GM23338 (cell line): ENCODE results near the gene RUNX1. TPM values are rescaled to one million over a fixed set of nuclear protein-coding genes. Genes with fewer than 3 reads are reported as not detected.

Experiments used
- ATAC-seq: fragments of 200-7000 bp; cut with Tn5 transposase; 3 replicates; pipeline ENCODE4 v1.9.1; 2020
- DNase-seq: peaks from one replicate; pipeline ENCODE4 v3.0.0-alpha.2; 2015; ENCODE audit warnings: low spot score
- H2AFZ ChIP-seq: fragments of 200-600 bp; sonication (generic); 2 replicates; pipeline ENCODE4 v1.8.0; 2016; ENCODE audit warnings: antibody characterized with exemption, mild to moderate bottlenecking, moderate library complexity
- H3F3A ChIP-seq: fragments of 200-600 bp; sonication (generic); replicated peaks from 2 replicates; pipeline ENCODE4 v1.8.0; 2017; ENCODE audit warnings: antibody characterized with exemption, mixed run types, low read depth
- H3K27ac ChIP-seq: fragments of 200-600 bp; sonication (generic); 2 replicates; pipeline ENCODE4 v1.6.1; 2016; ENCODE audit warnings: low read depth
- H3K27me3 ChIP-seq: fragments of 200-600 bp; sonication (generic); 2 replicates; pipeline ENCODE4 v1.8.0; 2016; ENCODE audit warnings: mild to moderate bottlenecking, mixed run types, moderate library complexity; ENCODE audit not compliant: insufficient read depth
- H3K36me3 ChIP-seq: fragments of 200-600 bp; sonication (generic); 2 replicates; pipeline ENCODE4 v1.8.0; 2016; ENCODE audit warnings: mild to moderate bottlenecking; ENCODE audit not compliant: insufficient read depth
- H3K4me1 ChIP-seq: fragments of 200-600 bp; sonication (generic); 2 replicates; pipeline ENCODE4 v1.8.0; 2016; ENCODE audit warnings: mild to moderate bottlenecking, moderate library complexity; ENCODE audit not compliant: insufficient read depth
- H3K4me2 ChIP-seq: fragments of 200-600 bp; sonication (generic); 2 replicates; pipeline ENCODE4 v1.7.1; 2017; ENCODE audit warnings: mixed run types
- H3K4me3 ChIP-seq: fragments of 200-600 bp; sonication (generic); 2 replicates; pipeline ENCODE4 v1.6.1; 2016; ENCODE audit warnings: mixed run types
- H3K79me2 ChIP-seq: fragments of 200-600 bp; sonication (generic); replicated peaks from 2 replicates; pipeline ENCODE4 v1.8.0; 2017; ENCODE audit warnings: mild to moderate bottlenecking; ENCODE audit not compliant: insufficient read depth
- H3K9me2 ChIP-seq: fragments of 200-600 bp; sonication (generic); 2 replicates; pipeline ENCODE4 v1.8.0; 2017; ENCODE audit not compliant: insufficient read depth
- H4K20me1 ChIP-seq: fragments of 200-600 bp; sonication (generic); replicated peaks from 2 replicates; pipeline ENCODE4 v1.8.0; 2017; ENCODE audit warnings: mild to moderate bottlenecking; ENCODE audit not compliant: insufficient read depth
- H3K27ac Mint-ChIP-seq: 2 replicates; pipeline ENCODE4 v1.8.0; 2020; ENCODE audit warnings: inconsistent platforms, mild to moderate bottlenecking, moderate library complexity, mixed read lengths
- H3K27me3 Mint-ChIP-seq: 3 replicates; pipeline ENCODE4 v1.8.0; 2022; ENCODE audit warnings: low read depth, mild to moderate bottlenecking, moderate library complexity, mixed read lengths, inconsistent platforms; ENCODE audit not compliant: insufficient read depth, poor library complexity
- H3K36me3 Mint-ChIP-seq: 3 replicates; pipeline ENCODE4 v1.8.0; 2021; ENCODE audit warnings: low read depth, mild to moderate bottlenecking, inconsistent platforms, moderate library complexity, mixed read lengths
- H3K4me1 Mint-ChIP-seq: 3 replicates; pipeline ENCODE4 v1.8.0; 2020; ENCODE audit warnings: mild to moderate bottlenecking, inconsistent platforms, mixed read lengths
- H3K4me3 Mint-ChIP-seq: 3 replicates; pipeline ENCODE4 v1.8.0; 2021; ENCODE audit warnings: moderate library complexity, mild to moderate bottlenecking, inconsistent platforms, mixed read lengths
- H3K9me3 Mint-ChIP-seq: 3 replicates; pipeline ENCODE4 v1.8.0; 2020; ENCODE audit warnings: moderate library complexity, mild to moderate bottlenecking, inconsistent platforms, mixed read lengths
- CREB1 ChIP-seq: fragments of 250-450 bp; sonication (Bioruptor Pico); IDR thresholded peaks from 2 replicates; pipeline ENCODE4 v1.5.0; 2020; ENCODE audit warnings: low read depth, mild to moderate bottlenecking, moderate library complexity
- CTCF ChIP-seq, 2 experiments: fragments of 200-600 bp in 1 of 2; sonication (generic) in 1 of 2; conservative IDR thresholded peaks; 2 replicates each; pipeline versions ENCODE4 v1.5.1 to v1.6.1; 2016 to 2017; ENCODE audit warnings: antibody characterized with exemption in 2 of 2, low read depth in 2 of 2, mild to moderate bottlenecking in 2 of 2, moderate library complexity in 1 of 2
- ETS1 ChIP-seq: IDR thresholded peaks from 2 replicates; pipeline ENCODE4 v1.6.1; 2016; ENCODE audit warnings: antibody characterized with exemption
- EZH2 ChIP-seq: fragments of 200-600 bp; sonication (generic); IDR thresholded peaks from one replicate; pipeline ENCODE4 v1.8.0; 2017; ENCODE audit warnings: antibody characterized with exemption, mild to moderate bottlenecking, low read depth; ENCODE audit not compliant: unreplicated experiment
- EZH2phosphoT487 ChIP-seq: fragments of 200-600 bp; sonication (generic); IDR thresholded peaks from one replicate; pipeline ENCODE4 v1.8.1; 2018; ENCODE audit warnings: antibody characterized with exemption; ENCODE audit not compliant: unreplicated experiment
- JUNB ChIP-seq: IDR thresholded peaks from one replicate; pipeline ENCODE4 v1.6.1; 2016; ENCODE audit warnings: antibody characterized with exemption; ENCODE audit not compliant: unreplicated experiment
- NANOG ChIP-seq: IDR thresholded peaks from 2 replicates; pipeline ENCODE4 v1.6.1; 2016; ENCODE audit warnings: antibody characterized with exemption, borderline replicate concordance
- POLR2AphosphoS5 ChIP-seq: IDR thresholded peaks from 2 replicates; pipeline ENCODE4 v1.6.1; 2016; ENCODE audit warnings: antibody characterized with exemption, low read depth
- REST ChIP-seq: IDR thresholded peaks from one replicate; pipeline ENCODE4 v1.6.1; 2018; ENCODE audit warnings: antibody characterized with exemption; ENCODE audit not compliant: unreplicated experiment
- STAT1 ChIP-seq: IDR thresholded peaks from one replicate; pipeline ENCODE4 v1.6.1; 2016; ENCODE audit warnings: antibody characterized with exemption; ENCODE audit not compliant: unreplicated experiment
- ZNF114 ChIP-seq: fragments of 250-450 bp; sonication (Bioruptor Pico); IDR thresholded peaks from 2 replicates; pipeline ENCODE4 v1.5.0; 2020; ENCODE audit warnings: mild to moderate bottlenecking, moderate library complexity
- ZNF331 ChIP-seq: fragments of 250-450 bp; sonication (Bioruptor Pico); IDR thresholded peaks from 2 replicates; pipeline ENCODE4 v1.5.0; 2020; ENCODE audit warnings: low read depth, mild to moderate bottlenecking, moderate library complexity
- ZNF462 ChIP-seq: fragments of 250-450 bp; sonication (Bioruptor Pico); IDR thresholded peaks from 2 replicates; pipeline ENCODE4 v1.5.0; 2020; ENCODE audit warnings: mild to moderate bottlenecking, moderate library complexity
- polyA plus RNA-seq: library from polyadenylated mRNA; unstranded; fragments of >200 nt; fragmentation: Nextera tagmentation; extraction: Ambion mirVana; gene quantifications from 2 replicates; pipeline ENCODE4 v1.2.1, GENCODE V29; 2016
- total RNA-seq: library from RNA; depleted of rRNA; stranded (reverse); fragments of >200 nt; shearing (Covaris generic); gene quantifications from 2 replicates; pipeline ENCODE4 v1.2.3, GENCODE V29; 2014

Gene RUNX1
- total and polyA plus RNA-seq, 2 experiments from 2014 or later: 0.29 to 1.1 TPM

- no peak overlapping the region for H3K4me3 ChIP-seq
- H3F3A ChIP-seq: no peaks in the 10 kb centered on the region
- TF ChIP-seq STAT1 (no peak), ZNF462 (no peak), EZH2phosphoT487 (no peak), NANOG (no peak), ZNF331 (CRISPR knock-in tag) (no peak), CREB1 (CRISPR knock-in tag) (no peak), ETS1 (no peak), REST (no peak), JUNB (no peak), EZH2 (no peak), POLR2AphosphoS5 (no peak), ZNF114 (CRISPR knock-in tag) (no peak), CTCF (conservative IDR thresholded peaks at IDR 0.05; ENCODE audit: low read depth in 2 of 2) (no peak)
- no peaks in the 10 kb centered on the region for H3K9me3 Mint-ChIP-seq
- no peaks in the 10 kb centered on the region for H3K9me2 ChIP-seq
- no peaks in the 10 kb centered on the region for H4K20me1 ChIP-seq
- DNase-seq: no peak
- no peak overlapping the region for H3K4me3 Mint-ChIP-seq
- H3K27me3 ChIP-seq: no peaks in the 10 kb centered on the region
- H3K27me3 Mint-ChIP-seq: peaks cover 2% of the 10 kb centered on the region
- H3K4me1 Mint-ChIP-seq: peaks cover 24% of the 10 kb centered on the region; the same call in 2 of the 3 replicates
- H3K36me3 ChIP-seq: no peaks in the 10 kb centered on the region
- ATAC-seq: no peak
- H3K27ac ChIP-seq: no peak overlapping the region
- H3K79me2 ChIP-seq: no peaks in the 10 kb centered on the region
- H3K27ac Mint-ChIP-seq: no peak overlapping the region
- H3K4me2 ChIP-seq: no peak overlapping the region
- 0 out of 2 replicates have a peak, but pooled peaks cover 4% of the 10 kb centered on the region for H3K4me1 ChIP-seq
- no peak overlapping the region for H2AFZ ChIP-seq
- no peaks in the 10 kb centered on the region for H3K36me3 Mint-ChIP-seq
These were observed 255.6 kb downstream of the RUNX1 start for GRCh38 chr21:34793471-34793870.
